MCF 10A (cell line): ENCODE data around the gene ZFP92. TPM values are rescaled to one million over a fixed set of nuclear protein-coding genes. Genes with fewer than 3 reads are reported as not detected.

Experiments used
- BruUV-seq: library from RNA; stranded (reverse); fragments of 400-500 nt; replicated peaks from 2 replicates; lab custom pipeline; 2021; lab: Mats Ljungman, UMichigan
- CTCF ChIA-PET: fragments of 300-600 bp; sonication (Branson Sonifier 250); formaldehyde crosslinking; extraction: SDS; loops from one replicate; lab custom pipeline; 2021; ENCODE audit warnings: antibody characterized with exemption, inconsistent platforms; lab: Yijun Ruan, JAX
- POLR2A ChIA-PET: fragments of 300-600, 350-650 bp; sonication (Branson Sonifier 250); formaldehyde crosslinking; extraction: SDS; loops from one replicate; lab custom pipeline; 2020; ENCODE audit warnings: antibody characterized with exemption, inconsistent platforms; lab: Yijun Ruan, JAX
- DNase-seq: peaks from one replicate; pipeline ENCODE4 v3.0.0-alpha.2; 2018; ENCODE audit not compliant: unreplicated experiment
- H3K27ac Mint-ChIP-seq: one replicate; pipeline ENCODE4 v1.8.0; 2022; ENCODE audit warnings: mild to moderate bottlenecking, low read depth, mixed read lengths; ENCODE audit not compliant: unreplicated experiment
- H3K27me3 Mint-ChIP-seq: one replicate; pipeline ENCODE4 v1.8.0; 2022; ENCODE audit warnings: mixed read lengths; ENCODE audit not compliant: insufficient read depth, unreplicated experiment
- H3K36me3 Mint-ChIP-seq: one replicate; pipeline ENCODE4 v1.8.0; 2022; ENCODE audit warnings: mild to moderate bottlenecking, moderate library complexity, mixed read lengths; ENCODE audit not compliant: insufficient read depth, unreplicated experiment
- H3K4me1 Mint-ChIP-seq: one replicate; pipeline ENCODE4 v1.8.0; 2022; ENCODE audit warnings: mixed read lengths; ENCODE audit not compliant: insufficient read depth, unreplicated experiment
- H3K4me3 Mint-ChIP-seq: one replicate; pipeline ENCODE4 v1.8.0; 2022; ENCODE audit warnings: mild to moderate bottlenecking, moderate library complexity, mixed read lengths; ENCODE audit not compliant: unreplicated experiment
- H3K9me3 Mint-ChIP-seq: one replicate; pipeline ENCODE4 v1.8.0; 2022; ENCODE audit warnings: mixed read lengths; ENCODE audit not compliant: unreplicated experiment
- intact Hi-C: fragments of 100-400 bp; cut with micrococcal nuclease; formaldehyde crosslinking; loops from 2 replicates; pipeline ENCODE4 v1.14.1; 2022
- total RNA-seq: library from RNA; stranded (reverse); gene quantifications from 2 replicates; pipeline ENCODE4 v1.2.3, GENCODE V29; 2022
- TF ChIP-seq, protein P1 (sequence below): fragments of 200-600 bp; IDR thresholded peaks from one replicate; pipeline ENCODE4 v1.8.0; 2022; ENCODE audit warnings: antibody characterized with exemption, mild to moderate bottlenecking; ENCODE audit not compliant: unreplicated experiment

ZFP92 gene
- total RNA-seq, 1 experiment from 2014 or later = not detected

DNA sequence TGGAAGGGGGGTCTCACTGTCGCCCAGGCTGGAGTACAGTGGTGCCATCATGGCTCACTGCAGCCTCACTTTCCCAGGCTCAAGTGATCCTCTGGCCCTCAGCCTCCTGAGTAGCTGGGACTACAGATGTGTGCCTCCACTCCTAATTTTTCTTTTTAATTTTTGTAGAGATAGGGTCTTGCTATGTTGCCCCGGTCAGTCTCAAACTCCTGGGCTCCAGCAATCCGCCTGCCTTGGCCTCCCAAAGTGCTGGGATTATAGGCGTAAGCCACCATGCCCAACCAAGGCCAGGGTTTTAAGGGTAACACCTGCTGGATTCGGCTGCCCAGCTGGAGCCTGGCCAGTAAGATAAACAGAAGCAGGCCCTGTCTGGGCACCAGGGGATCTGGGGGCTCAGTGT, 31.2 kb downstream of the ZFP92 start:
- Mint-ChIP-seq H3K27ac (no peak overlapping the region), H3K9me3 (peaks cover 8% of the 10 kb centered on the region), H3K27me3 (no peaks in the 10 kb centered on the region), H3K4me1 (no peaks in the 10 kb centered on the region), H3K36me3 (no peaks in the 10 kb centered on the region), H3K4me3 (no peak overlapping the region)
- DNase-seq = no peak
- POLR2A ChIA-PET = no interaction called here
- intact Hi-C loops = no loop called here
- CTCF ChIA-PET = interaction anchor here (0.7 kb wide), 1 partner anchor 16 kb away, joined by 3 read pairs; no protein-coding TSS in a partner anchor
- TF ChIP-seq, protein P1, sequence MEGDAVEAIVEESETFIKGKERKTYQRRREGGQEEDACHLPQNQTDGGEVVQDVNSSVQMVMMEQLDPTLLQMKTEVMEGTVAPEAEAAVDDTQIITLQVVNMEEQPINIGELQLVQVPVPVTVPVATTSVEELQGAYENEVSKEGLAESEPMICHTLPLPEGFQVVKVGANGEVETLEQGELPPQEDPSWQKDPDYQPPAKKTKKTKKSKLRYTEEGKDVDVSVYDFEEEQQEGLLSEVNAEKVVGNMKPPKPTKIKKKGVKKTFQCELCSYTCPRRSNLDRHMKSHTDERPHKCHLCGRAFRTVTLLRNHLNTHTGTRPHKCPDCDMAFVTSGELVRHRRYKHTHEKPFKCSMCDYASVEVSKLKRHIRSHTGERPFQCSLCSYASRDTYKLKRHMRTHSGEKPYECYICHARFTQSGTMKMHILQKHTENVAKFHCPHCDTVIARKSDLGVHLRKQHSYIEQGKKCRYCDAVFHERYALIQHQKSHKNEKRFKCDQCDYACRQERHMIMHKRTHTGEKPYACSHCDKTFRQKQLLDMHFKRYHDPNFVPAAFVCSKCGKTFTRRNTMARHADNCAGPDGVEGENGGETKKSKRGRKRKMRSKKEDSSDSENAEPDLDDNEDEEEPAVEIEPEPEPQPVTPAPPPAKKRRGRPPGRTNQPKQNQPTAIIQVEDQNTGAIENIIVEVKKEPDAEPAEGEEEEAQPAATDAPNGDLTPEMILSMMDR = no peak
- BruUV-seq = no TSS peak

DNA sequence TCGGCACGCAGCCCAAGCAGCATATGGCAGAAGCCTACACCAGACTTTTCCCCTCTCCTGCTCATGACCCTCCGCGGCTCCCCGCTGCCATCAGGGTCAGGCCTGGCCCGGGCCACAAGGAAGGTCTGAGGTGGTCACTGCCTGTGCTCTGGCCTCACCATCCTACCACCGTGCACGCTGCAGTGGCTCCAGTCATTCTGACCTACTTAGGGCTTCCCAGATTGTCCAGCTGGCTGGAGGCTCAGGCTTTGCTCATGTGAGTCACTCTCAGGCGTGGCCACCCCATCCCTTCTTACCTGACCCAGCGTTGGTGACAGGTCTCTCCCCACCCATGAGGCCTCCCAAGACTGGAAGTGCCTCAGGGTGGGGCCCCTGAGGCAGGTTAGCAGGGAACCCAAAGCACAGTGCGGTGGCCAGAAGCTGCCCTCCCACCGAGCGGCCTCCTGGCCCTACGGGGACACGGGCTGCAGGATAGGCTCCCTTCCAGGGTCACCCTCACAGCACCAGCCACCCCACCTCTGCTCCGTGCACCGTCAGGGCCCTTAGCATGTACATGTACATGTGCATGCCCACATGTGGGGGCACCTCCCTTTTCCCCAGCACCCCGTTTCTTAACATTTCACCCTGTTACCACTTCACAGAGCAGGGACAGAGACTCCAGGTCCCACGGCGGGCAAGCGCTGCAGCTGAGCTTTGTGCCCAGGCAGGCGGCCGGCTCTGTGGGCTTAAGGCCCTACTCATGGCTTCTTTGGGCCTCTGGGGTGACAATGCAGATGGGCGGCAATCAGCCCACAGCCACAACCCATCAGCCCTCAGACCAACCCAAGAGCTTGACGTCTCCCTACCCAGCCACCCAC, 32.4 kb downstream of the ZFP92 start:
- TF ChIP-seq, protein P1 = no peak
- intact Hi-C loops = no loop called here
- DNase-seq = peak; percentile 10
- ChIA-PET POLR2A (no interaction called here), CTCF (no interaction called here)
- Mint-ChIP-seq H3K27ac (no peak overlapping the region), H3K9me3 (peaks cover 8% of the 10 kb centered on the region), H3K27me3 (no peaks in the 10 kb centered on the region), H3K4me1 (no peaks in the 10 kb centered on the region), H3K4me3 (no peak overlapping the region), H3K36me3 (no peaks in the 10 kb centered on the region)
- no TSS peak for BruUV-seq

DNA sequence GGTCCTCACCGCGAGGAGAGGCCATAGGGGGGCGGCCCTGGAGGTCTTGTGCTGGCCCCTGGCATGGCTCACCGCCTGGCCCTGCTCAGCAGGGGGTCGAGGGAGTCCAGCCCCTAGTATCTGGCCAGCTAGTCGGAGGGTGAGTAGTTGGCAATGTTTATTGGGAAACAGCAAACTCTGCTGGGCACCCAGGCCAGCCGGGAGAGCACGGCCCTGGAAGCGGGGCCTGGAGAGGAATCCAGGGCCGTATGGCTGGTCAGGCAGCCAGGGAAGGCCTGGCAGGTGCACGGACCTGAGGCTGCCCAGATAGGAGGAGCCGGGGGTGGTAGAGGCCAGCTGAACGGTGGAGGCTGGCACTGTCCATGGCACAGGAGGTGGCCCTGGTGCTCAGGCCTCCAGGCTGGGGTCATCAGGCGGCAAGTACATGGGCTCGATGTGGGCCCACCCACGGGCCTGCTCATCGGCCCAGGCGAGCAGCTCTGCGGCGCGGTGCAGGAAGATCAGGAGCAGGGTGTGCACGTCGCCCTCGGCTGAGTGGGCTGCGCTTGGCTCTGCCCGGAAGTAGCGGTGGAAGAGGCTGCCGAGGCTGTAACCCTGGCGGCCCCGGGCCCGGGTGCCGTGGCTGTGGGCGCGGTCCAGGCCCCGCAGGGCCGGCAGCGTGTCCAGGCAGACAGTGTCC, 33.2 kb downstream of the ZFP92 start:
- no peak overlapping the region for H3K4me3 Mint-ChIP-seq
- peaks cover 8% of the 10 kb centered on the region for H3K9me3 Mint-ChIP-seq
- POLR2A ChIA-PET = no interaction called here
- intact Hi-C loops = no loop called here
- no peaks in the 10 kb centered on the region for H3K36me3 Mint-ChIP-seq
- H3K27ac Mint-ChIP-seq = no peak overlapping the region
- TF ChIP-seq, protein P1 = no peak
- CTCF ChIA-PET = interaction anchor here (1.1 kb wide), 1 partner anchor 9 kb away, joined by 4 read pairs; no protein-coding TSS in a partner anchor
- H3K4me1 Mint-ChIP-seq = no peaks in the 10 kb centered on the region
- no peaks in the 10 kb centered on the region for H3K27me3 Mint-ChIP-seq
- no peak for DNase-seq
- BruUV-seq = no TSS peak
